NCI-H82 treated with DMSO at 0.1 percent for 48 hours (cell line): ENCODE measurements around the gene MNAT1.
"Not testable (repeated sequence)": the region's sequence is repeated elsewhere in the genome, so short reads cannot be mapped to it uniquely, and the experiment has no call there.

ENCODE experiments used
- DNase-seq: peaks from one replicate; lab custom pipeline; 2025; ENCODE audit not compliant: unreplicated experiment; lab: John Stamatoyannopoulos, UW

The MNAT1 gene

DNA sequence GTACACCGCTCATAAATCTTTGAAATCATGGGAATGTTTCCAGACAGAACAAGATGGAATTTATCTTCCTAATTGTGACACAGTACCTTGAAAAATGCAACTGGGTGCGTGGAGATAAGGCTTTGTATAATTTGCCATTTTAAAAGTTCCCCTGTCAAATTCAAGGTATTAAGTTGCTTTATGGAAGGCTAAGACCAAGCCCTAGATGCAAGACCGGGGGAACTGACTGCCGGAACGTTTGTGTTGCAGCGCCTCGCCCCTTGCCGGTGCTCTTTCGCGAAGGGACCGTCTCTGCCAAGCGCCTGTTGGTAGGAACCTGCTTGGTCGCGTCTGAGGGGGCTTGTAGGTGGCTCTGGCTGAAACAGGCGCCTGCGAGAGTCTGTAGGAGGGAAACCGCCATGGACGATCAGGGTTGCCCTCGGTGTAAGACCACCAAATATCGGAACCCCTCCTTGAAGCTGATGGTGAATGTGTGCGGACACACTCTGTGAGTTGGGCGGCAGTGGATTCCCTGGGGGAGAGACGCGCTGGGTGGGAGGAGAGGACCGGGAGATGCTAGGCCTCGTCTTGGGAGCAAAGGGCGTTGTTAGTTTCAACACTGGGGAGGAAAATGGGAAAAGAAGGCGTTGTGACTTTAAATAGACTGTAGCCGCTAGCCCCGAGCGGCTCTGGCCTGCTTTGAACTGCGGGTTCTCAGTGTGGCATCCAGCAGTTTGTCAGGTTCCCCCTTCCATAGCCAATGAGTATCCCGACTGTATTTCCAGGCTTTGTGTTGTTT lies at the start of gene MNAT1:
MNAT1 (plus strand) TSS at position 297 of the 778 bp plus-strand sequence; CDS start at position 399, 102 bp downstream.
- peak; percentile 36 for DNase-seq

DNA sequence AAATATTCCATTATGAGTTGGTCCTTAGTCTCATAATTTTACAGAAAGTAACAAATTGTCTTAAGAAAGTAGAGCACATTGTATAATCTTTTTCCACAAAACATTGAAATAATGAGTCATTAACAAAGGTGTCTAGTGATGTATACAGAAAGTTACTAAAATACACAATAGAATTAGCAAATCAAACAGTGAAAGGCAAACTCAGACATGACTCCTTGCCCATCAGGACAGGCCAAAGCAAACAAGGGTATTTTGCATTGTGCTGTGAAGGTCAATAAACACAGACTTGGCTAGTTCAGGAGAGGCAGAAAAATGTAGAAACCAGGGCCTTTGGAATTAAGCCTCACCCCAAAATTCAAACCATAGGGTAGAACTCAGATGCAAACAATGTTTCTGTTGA lies 47.7 kb upstream of the MNAT1 start:
- DNase-seq = no peak

DNA sequence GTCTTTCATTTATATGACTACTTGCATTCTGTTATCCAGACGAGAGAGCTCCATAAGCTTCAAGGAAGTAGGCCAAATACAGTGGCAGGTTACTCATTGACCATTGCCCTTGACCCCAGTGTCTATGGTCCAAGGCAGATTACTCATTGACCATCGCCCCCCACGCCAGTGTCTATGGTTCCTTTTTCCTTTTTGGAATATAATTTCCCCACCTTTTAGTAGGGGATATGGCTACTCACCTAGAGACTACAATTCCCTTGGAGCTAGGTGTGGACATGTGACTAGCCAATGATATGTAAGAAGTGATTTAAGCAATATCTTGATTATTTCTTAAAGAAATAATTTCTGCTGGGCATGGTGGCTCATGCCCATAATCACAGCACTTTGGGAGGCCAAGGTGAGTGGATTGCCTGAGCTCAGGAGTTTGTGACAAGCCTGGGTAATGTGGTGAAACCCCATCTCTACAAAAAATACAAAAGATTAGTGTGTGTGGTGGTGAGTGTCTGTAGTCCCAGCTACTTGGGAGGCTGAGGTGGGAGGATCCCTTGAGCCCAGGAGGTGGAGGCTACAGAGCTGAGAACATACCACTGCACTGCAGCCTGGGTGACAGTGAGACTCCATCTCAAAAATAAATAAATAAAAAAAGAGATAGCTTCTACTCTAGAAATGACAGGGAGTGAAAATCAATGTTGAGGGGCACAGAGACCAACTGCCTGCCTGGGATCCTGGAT lies 43.0 kb upstream of the MNAT1 start:
- DNase-seq = no peak

DNA sequence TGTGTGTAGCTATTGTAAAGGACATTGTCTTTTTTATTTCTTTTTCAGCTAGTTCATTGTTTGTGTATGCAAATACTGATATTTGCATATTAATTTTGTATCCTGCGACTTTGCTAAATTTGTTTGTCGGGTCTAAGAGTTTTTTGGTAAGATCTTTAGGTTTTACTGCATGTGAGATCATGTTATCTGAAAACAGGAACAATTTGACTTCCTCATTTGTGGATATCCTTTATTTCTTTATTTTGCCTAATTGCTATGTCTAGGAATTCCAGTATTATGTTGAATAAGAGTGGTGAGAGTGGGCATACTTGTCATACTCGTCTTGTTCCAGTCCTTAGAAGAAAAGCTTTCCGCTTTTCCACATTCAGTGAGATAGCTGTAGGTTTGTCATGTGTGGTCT lies 39.2 kb upstream of the MNAT1 start:
- DNase-seq = no peak

DNA sequence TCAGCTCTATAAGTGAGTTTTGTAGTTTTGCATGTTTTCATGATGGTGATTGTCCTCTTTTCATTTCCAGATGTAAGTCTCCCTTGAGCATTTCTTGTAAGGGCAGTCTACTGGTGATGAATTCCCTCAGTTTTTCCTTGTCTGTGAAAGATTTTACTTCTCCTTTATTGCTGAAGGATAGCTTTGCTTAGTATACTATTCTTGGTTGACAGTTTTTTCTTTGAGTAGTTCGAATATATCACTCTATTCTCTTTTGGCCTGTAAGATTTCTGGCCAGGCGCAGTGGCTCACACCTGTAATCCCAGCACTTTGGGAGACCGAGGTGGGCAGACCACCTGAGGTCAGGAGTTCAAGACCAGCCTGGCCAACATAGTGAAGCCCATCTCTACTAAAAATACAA lies 34.0 kb upstream of the MNAT1 start:
- DNase-seq = no peak

DNA sequence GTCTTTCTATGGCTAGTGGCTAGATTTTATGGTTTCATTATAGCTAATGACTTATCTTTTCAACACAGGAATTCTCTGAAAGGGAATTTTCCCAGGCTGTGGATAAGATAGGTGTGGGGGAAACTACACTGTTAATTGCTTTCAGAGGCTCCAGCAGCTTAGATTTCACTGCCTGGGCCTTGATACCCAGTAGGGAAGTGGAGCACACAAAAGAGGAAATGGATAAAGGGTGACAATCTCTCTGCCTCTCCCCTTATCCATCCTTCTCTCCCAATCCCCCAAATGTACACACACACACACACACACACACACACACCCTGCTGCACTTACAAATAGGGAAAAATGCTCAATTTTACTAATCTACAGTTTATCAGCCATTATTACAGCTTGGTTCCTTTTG lies 29.5 kb upstream of the MNAT1 start:
- no peak for DNase-seq

DNA sequence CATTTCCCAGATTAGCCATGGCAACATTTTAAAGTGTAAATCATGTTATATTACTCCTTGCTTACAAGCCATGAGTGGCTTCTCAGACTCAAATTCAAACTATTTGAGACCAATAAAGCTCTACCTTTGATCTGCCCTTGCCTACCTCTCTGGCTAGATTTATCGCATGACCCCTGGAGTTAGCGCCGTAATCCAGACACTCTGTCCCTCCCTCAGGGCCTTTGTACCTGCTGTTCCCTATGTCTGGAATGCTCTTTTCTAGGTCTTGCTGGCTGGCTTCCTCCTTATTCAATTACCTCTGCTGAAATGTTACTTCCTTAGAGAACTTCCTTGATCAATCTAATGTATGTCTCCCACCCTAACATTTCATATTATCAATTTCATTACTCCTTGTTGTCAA lies 26.7 kb upstream of the MNAT1 start:
- no peak for DNase-seq

DNA sequence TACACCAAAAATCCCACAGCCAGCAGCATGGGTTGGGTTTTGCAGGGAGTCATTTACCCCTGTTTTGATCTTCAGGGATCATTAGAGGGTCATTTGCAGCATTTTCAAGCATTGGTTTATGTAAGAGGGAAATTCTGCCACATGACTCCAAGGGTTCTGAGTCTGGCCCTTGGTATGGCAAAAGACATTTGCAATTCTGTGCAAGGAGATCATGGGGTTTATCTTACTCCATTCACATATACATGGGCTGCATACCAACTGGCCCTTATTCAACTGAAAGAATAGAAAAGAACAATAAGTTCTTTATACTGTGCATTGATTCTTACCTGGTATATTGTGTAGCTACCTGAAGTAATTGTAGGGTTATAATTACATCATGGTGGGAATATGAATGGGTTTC lies 24.1 kb upstream of the MNAT1 start:
- DNase-seq = no peak

DNA sequence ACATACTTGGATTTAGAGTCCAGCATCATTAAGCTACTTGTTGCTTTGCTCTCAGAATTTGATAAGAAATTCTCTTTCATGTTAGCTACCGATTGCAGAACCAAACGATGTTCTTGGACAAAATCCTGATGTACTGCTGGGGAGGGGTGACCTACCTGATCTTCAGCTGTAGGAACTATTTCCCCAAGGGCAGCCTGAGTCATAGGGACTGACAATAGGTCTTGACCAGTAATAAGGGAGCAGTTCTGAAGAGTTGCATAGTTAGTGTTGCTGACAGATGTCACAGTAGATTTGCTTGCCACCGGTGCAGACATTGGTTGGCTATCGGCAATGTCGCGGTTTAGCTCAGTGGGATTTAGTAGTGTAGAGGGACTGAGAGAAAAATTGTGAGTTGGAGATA lies 21.0 kb upstream of the MNAT1 start:
- no peak for DNase-seq

DNA sequence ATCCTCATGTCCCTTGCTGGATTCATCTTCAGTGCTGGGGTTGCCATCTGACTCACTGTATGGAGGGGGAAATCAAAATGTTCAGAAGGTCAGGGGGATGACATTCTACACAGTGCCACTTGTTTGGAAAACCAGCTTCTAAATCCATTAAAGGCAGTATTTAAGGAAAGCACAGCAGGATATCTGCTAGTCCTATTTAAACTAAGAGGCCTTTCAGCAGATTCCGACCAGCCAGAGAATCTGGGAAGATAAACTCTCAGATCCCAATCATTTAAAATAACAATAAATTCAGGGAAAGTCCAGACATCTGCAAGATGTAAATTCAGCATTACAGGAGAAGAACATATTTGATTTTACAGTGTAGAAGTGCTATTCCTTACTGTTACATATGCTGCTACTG lies 14.2 kb upstream of the MNAT1 start:
- no peak for DNase-seq

DNA sequence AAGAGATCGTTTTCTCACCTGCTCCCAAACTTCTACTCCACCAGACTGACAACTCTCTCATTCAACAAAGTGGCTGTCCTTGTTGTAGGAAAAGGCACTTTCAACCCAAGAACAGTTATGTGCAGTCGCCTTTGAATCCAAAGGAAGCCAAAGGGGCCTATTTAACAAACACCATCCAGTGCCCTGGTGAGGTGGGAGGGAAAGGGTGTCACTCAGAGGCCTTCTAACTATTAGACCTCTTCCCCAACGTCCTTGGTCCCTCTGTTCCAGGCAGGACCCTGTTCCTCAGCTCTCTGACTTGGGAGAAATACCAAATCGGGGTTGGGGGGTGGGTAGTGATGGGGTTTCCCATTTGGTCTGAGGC lies 13.6 kb upstream of the MNAT1 start:
- DNase-seq = no peak

DNA sequence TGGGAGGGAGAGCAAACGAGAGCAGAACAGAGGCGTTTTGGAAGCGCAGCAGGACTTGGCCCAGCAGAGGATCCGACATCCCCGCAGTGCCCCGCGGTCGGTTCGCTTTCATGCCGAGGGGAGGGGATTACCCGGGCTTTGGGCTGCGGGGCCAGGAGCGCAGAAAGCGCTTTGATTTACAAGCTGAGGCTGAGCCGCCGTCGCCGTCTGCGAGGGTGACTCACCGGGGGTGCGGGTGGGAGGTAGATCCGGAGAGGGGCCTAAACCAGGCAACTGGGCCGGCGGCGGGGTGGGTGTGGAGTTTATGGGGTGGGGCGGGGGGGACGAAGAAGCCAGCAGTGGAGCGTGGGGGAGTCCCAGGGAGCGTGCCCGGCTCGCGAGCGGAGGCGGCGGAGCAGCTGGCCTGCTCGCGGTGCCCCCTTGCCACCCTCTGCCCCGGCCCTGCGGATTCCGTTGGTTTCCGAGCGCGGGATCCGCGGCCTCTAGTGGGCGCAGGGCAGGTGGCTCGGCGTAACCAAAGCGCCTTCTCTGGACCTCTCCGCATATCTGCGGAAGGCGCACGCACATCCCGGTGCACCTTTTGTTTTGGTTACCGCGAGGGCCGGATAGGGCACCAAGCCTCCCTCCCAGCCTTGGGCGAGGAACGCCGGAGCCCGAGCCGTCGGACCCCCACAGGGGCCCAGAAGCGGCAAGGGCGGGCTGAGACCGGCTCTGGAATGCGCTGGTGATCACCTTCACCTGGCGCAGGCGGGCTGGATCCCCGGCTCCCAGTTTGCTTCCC lies 13.0 kb upstream of the MNAT1 start:
- DNase-seq = no peak

DNA sequence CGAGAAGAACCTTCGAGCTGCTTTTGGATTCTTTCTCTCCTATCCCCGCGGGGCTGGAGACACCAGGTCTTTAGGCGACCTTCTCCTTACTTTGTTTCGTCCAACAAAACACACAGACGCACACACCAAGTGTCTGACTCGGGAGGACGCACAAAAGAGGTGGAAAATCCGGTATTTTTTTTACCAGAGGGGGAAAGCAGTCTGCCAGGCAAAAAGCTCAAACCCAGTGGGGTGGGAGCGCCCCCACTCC lies 12.5 kb upstream of the MNAT1 start:
- DNase-seq = no peak

DNA sequence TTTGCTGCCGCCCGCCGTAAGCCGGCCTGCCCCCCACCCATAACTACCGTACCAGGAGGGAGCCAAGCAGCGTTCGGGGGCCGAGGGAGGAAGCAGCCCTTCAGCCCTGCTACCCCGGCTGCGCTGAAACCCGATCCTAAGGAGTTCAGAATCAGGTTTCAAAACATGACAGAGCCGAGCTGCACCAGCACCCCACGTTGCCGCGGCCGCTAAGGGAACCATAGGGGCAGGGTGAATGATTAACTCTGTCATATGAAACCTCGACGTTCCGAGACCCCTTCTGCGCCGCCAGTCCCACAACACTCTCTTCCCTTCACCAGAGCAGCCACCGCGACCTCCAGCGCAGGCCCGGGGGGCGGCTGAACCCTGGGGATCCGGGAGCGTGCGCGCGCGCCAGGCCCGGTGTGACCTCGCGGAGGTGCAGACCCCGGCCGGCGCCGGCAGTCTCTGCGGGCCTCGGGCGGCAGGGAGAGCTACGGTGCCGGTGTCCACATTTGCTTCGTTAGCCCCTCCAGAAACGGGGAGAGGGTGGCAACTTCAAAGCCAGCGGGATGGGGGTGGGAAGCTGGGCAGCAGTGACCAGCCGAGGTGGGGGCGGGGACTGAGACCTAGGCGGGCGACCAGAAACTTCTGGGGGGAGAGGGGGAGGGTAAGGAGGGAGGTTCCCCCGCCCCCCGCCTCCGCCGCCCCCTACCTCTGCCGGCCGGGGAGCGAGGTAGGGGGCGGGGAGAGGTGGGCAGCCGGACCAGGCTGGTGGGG lies 12.0 kb upstream of the MNAT1 start:
- no peak for DNase-seq

DNA sequence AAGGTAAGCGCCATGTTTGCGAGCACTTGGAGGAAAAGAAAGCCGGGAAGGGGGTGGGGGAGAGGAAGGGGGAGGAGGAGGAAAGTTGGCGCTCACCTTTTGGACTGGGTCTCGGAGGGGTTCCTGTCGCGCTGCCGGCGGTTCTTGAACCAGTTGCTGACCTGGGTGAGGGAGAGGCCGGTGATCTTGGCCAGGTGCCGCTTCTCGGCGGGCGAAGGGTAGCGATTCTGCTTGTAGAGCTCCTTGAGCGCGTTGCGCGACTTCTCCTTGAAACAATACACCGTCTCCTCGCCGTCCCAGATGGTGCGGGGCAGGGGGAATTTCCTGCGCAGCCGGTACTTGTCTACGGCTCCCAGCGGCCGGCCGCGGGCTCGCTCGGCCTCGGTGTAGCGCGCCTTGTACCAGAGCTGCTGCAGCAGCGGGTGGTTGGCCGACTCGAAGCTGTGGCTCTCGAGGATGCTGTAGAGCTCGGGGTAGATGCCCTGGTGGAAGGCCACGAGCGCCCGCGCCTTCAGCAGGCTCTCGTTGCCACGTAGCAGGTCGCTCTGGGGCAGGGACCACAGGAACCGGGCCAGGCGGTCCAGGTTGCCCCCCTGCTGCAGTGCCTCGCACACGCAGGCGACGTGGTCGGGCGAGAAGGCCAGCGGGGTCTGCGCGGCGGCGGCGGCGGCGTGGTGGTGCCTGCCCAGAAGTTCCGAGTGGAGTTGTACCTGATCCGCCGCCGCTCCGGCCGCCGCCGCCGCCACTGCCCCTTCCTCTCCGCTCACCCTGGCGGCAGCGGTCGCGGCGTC lies 11.2 kb upstream of the MNAT1 start:
- no peak for DNase-seq

DNA sequence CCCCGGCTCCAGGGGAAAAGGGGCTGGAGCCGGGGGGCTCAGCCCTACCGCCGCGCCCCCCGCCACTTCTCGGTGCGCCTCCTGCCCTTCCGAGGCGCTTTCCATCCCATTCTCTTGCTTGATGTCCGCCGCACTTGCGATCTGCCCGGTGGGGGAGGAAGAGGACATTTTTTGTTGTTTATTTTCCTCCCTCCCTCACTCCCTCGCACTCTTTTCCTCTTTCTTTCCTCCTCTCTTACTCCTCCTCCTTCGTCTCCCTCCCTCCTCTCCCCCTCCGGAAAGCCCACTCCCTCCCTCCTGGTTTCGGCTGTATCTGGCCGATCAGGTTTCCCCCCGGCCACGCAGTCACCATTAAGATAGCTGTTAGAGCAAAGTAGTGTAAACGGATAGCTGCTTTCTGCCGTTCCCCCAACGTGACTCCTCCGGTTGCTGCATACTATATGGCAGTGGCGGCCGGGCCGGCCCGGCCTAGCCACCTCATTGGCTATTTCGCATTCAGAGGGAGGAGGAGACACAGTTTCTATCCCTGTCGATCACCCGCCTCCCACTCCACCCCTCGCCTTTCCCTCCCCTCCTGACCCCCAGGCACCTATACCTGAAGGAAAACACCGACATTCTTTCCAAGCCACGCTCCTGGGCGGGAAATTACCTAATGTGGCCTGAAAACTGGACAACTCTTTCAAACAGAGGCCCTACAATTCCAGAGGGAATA lies 10.5 kb upstream of the MNAT1 start, which contains the start of gene SIX4:
SIX4 (minus strand) TSS at position 445 of the 712 bp plus-strand sequence; CDS start at position 168, 277 bp downstream.
- DNase-seq = peak; percentile 77

DNA sequence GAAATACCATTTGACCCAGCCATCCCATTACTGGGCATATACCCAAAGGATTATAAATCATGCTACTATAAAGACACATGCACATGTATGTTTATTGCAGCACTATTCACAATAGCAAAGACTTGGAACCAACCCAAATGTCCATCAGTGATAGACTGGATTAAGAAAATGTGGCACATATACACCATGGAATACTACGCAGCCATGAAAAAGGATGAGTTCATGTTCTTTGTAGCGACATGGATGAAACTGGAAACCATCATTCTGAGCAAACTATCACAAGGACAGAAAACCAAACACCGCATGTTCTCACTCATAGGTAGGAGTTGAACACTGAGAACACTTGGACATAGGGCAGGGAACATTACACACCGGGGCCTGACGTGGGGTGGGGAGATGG lies 3.3 kb upstream of the MNAT1 start:
- not testable (repeated sequence) for DNase-seq

DNA sequence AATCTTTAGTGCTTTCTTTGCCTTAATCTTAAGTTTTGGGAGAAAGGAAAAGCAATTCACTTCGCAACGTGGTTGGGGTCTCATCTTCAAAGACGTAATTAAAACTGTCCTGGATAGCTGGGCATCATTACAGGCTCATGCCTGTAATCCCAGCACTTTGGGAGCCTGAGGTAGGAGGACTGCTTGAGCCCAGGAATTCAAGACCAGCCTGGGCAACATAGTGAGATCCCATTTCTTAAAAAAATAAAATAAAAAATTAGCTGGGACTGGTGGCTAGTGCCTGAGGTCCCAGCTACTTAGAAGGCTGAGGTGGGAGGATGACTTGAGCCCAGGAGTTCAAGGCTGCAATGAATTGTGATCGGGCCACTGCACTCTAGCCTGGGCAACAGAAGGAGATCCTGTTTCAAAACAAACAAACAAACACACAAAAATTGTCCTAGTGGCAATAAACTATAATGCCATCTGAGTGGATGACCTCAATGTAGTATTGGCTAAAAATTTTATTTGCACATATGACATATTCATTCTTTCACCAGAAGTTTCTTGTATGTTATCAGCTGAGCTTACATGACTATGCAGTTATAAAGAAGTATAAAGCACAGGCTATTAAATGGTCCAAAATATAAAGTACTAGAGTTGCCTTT lies 1.6 kb upstream of the MNAT1 start:
- no peak for DNase-seq

DNA sequence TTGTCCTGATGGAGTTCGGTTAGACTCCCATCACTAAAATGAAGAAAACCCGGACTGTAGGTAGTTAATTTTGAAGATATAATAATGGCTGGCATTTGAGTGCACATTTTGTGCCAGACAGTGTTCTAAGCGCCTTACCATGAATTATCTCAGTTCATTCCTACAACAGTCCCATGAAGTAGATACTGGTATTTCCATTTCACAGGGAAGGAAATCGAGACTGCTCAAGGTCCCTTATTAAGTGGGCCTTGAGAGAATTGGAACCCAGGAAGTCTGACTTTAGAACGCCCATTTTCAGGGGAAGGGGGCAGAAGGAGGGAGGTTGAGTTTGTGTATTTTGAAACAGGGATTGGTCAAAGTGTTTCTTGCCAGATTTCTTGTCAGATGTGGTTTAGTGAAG lies 855 bp downstream of the MNAT1 start:
- DNase-seq = no peak
